GM12873 (cell line): ENCODE data around the gene TBX1.

Experiments
- TF ChIP-seq, protein P1 (sequence below): IDR thresholded peaks from 2 replicates; pipeline ENCODE4 v1.5.1; 2012; ENCODE audit warnings: low read depth, mild to moderate bottlenecking, moderate library complexity, low read length, control low read depth; ENCODE audit not compliant: insufficient read depth; ENCODE audit errors: missing control alignments

Gene TBX1

DNA sequence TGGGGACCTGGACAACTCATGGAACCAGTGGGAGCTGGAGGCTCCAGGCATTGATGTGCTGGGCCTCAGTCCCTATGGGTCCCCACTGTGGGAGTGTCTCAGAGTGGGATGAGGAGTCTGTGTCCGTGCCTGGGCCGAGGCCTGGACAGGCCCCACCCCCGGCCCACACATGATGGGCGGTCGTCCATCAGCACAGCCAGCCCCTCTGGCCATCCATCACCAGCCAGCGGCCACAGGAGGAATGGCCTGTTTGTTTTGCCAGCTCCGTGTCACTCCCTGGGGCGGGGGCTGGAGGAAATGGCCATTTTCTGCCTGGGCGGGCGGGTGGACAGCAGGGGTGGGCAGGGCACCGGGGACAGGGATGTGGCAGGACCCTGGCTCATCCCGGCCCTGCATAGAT is 13.0 kb upstream of the TBX1 start:
- TF ChIP-seq, protein P1, sequence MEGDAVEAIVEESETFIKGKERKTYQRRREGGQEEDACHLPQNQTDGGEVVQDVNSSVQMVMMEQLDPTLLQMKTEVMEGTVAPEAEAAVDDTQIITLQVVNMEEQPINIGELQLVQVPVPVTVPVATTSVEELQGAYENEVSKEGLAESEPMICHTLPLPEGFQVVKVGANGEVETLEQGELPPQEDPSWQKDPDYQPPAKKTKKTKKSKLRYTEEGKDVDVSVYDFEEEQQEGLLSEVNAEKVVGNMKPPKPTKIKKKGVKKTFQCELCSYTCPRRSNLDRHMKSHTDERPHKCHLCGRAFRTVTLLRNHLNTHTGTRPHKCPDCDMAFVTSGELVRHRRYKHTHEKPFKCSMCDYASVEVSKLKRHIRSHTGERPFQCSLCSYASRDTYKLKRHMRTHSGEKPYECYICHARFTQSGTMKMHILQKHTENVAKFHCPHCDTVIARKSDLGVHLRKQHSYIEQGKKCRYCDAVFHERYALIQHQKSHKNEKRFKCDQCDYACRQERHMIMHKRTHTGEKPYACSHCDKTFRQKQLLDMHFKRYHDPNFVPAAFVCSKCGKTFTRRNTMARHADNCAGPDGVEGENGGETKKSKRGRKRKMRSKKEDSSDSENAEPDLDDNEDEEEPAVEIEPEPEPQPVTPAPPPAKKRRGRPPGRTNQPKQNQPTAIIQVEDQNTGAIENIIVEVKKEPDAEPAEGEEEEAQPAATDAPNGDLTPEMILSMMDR, result no peak

DNA sequence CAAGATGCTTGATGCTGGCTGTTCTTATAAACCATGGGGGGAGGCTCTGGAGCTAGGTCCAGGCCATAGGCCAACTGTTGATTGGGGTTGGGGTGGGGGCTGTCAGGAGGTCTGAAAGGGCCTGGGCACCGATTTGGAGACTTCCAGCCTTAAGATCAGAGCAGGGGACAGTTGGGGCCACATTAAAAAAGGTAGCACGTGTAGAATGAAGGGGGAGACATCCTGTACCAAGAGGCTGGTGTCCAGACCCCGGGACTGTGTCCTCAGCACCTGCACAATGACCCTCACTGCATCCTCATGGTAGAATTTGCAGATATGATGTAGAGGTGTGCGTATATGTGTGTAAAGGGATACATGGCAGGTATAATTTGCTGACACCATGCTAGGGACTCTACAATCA is 12.4 kb upstream of the TBX1 start:
- TF ChIP-seq, protein P1, result no peak

DNA sequence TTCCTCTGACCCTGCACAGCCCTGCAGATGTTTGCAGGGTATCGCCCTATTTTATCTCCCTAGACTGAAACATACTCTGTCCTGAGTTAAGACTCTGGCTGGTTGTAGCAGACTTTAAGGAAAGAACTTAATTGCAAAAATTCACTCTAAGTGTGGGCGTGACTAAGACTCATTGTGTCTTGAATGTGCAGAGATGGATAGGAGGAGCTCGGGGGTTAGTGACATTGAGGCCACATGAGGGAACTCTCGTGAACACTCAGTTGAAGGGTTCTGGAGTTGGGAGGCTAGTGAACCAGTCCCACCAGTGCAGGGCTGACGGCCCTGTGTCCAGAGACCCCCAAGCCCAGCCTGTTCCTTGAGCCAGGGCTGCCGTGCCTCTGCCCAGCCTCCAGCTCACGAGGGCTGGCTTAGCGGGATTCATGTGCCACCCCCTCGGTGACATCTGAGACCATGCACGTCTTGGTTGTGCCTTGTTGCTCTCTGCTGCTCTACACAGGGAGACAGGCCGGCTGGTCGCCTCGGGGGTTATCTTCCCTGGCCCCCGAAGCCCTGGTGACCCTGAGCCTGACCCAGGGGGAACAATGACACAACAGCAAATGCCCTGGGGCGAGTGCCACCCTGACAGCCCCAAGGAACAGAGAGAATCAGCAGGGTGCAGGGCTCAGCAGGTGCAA is 11.4 kb upstream of the TBX1 start:
- TF ChIP-seq, protein P1, result no peak

DNA sequence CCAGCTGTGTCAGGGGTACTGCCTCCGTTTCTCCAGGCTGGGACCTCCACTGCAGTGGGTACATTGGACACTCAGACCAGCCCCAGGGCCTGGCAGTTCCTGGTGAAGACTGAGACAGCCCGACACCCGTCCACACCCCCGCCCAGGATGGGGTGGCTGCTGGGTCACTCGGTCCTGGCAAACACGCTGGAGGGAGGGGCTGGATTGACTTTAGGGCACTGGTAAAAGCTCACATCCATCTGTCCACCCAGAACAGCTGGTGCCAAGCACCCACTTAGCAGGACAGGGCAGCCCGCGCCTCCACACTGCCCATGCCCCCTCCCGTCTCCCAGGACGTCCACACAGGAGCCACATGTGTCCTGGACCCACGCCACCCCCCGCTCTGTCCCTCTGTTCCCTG is 10.7 kb upstream of the TBX1 start:
- TF ChIP-seq, protein P1, result no peak

DNA sequence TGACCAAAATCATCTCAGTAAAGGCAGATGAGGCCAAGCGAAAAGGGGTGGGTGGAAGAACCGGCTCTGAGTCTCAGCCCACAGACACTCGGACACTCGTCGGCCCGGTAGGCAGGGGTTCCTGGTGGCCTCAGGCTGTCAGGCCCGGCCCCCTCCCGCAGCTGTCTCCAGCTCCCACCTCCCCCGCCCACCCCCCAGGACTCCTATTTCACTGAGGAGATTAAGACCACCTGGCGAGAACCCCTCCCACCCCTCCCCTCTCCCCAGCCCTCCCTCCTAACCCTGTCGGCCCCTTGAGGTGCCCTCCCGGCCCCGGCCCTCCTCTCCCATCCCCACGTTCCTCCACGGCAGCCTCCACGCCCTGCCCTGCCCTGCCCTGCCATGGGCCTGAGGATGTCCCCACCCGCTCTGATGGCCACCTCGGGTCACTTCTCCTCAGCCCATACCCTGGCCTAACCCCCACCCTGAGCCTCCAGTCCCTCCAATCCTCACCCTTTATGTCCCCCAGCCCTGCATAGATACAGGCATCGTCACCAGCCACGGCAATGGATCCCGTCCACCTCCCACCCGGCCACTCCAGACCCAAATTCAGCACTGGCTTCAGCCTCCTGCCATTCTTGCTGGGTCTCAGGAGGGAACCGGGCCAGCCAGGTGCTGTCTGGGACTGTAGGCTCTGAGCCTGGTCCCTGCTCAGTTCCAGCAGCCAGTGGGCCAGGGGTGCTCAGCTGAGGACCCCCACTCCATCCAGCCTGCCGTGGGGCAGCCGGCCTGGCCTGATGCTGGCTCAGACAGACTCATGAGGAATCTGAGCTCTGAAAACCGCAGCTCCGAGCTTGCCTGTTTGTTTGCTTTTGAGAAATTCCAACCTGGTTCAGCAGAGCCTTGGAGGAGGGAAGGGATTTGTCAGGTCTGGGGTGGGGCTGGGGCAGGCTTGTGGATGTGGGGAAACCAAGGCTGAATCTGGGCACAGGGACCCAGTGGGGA is 9.8 kb upstream of the TBX1 start:
- TF ChIP-seq, protein P1, result no peak

DNA sequence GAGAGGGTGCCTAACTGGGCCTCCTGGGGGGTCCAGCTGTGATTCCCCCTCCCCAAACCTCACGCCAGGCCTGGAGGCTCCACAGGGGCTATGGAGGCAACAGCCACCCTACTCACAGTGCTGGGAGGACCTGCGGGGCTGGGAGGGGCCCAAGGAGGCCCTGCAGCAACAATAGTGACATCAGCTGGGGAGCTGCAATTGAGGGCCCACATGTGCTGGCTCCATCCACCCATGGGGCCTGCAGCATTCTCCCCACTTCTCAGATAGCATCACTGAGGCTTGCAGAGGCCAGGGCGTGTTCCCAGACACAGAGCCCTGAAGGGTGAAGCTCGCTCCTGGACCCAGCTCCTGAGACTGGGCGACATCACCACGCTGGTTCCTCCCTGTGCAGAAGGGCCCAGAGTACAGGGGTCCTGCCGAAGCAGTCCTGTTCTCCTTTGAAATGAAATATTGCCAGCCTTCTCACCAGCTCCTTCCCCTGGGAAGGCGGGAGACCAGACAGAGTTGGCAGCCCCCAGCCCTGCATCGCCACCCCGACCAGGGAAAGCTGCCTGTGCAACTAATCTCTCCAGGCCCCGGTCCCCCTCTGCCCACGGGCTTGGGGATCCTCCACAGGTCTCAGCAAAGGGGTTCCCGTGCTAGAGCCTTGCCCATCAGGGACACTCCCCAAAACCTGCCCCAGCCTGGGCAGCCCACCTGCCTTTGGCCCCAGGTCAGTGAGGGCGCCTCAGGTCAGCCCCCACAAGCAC is 8.9 kb upstream of the TBX1 start:
- TF ChIP-seq, protein P1, result no peak
